ENCODE data around the gene UBTF.
"Not testable (repeated sequence)": the region's sequence is repeated elsewhere in the genome, so short reads cannot be mapped to it uniquely, and the experiment has no call there.

The UBTF gene

DNA sequence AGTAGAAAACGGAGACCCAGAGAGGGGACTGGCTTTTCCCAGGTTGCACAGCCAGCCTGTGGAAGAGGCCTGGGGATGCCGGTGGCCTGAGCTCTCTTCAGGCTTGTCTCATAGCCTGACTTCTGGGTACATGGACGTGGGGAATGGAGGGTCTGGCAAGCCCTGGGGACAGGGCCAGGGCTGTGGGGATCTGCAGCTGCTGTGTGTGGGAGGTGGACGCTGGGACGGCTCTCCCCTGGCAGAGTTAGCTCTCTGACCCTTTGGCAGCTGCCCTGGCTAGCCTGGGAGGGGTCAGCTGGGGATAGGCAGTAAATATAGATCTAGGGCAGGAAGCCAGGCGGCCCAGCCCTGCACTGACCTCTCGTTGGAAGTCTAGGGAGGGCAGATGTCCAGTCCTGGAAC lies 28.0 kb upstream of the UBTF start:
- DNase-seq = no peak

DNA sequence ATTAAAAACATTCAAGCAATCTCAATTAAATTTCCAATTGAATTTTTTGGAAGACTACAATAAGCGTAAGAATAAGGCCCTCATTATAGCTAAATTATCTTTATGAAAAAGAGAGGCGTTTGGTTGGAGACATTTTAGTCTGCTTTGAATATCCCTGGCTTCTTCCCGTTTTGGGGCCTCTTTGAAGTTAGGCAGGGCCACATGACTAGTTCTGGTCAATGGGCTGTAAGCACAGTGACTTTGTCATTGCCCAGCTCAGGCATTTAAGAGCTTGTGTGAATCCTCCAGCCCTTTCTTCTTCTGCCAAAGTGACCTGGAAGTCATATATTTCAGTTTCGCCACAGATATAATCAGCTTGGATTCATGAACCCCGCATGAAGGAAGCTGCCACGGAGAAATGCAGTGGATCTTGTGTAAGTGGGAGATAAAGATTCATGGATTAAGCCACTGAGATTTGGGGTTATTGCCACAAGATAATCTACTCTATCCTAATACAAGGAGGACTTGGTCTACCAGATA lies 21.7 kb upstream of the UBTF start:
- DNase-seq = no peak

DNA sequence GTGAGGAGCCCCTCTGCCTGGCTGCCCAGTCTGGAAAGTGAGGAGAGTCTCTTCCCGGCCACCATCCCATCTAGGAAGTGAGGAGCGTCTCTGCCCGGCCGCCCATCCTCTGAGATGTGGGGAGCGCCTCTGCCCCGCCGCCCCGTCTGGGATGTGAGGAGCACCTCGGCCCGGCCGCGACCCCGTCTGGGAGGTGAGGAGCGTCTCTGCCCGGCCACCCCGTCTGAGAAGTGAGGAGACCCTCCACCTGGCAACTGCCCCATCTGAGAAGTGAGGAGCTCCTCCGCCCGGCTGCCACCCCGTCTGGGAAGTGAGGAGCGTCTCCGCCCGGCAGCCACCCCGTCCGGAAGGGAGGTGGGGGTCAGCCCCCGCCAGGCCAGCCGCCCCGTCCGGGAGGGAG lies 18.4 kb upstream of the UBTF start:
- not testable (repeated sequence) for DNase-seq

DNA sequence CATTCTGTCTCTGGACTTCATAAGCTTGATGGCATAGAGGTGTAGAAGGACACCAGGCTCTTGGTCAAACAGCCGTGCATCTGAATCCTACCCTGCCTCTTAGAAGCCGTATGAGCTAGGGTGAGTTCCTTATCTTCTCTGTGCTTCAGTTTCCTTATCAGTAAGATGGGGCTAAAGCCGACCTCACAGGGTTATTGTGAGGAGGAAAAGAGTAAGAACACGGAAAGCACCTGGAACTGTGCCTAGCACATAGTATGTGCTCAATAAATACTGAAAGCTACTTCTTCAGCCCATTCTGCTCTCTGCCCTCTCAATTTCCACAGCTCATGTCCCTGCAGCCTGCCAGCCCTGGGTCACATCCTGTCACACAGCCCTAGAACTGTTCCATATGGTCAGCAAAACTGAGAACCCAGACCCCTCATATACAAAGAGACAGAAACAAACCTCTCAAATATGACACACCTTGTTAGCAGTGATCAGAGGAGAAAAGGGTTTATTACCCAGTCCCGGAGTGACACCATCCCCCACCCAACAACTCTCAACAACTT lies 17.0 kb upstream of the UBTF start:
- no peak for DNase-seq

DNA sequence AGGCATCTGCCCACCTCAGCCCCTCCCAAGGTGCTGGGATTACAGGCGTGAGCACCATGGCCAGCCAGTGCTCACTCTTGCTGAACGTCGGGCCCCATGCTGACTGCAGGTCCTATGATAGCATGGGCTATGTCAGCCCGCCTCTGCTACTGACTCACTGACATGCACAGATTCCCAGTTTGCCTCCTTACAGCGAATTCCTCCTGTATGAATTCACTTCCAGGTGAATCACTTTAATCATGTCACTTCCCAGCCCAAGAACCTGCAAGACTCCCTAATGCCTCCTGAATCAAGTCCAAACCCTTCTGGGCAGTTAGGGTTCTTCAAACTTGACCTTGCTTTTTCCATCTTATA lies 16.1 kb upstream of the UBTF start:
- no peak for DNase-seq

DNA sequence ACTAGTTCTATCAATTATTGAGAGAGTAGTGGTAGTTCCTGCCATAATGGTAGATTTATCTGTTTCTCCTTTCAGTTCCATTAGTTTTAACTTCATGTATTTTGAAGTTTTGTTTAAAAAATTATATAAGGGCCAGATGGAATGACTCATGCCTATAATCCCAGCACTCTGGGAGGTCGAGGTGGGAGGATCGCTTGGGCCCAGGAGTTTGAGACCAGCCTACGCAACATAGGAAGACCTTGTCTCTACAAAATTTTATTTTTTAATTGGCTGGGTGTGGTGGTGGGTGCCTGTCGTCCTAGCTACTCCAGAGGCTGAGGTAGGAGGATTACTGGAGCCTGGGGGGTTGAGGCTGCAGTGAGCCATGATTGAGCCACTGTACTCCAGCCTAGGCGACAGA lies 14.1 kb upstream of the UBTF start:
- DNase-seq = no peak

DNA sequence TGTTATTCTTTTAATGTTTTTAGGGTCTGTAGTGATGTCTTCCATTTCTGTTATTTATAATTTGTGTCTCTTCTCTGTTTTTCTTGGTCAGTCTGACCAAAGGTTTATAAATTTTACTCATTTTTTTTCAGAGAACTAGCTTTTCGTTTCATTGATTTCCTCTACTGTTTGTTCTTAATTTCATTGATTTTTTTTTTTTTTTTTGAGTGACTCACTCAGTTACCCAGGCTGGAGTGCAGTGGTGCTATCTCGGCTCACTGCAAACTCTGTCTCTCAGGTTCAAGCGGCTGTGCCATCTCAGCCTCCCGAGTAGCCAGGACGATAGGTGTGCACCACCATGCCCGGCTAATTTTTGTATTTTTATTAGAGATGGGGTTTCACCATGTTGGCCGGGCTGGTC lies 12.6 kb upstream of the UBTF start:
- DNase-seq = no peak

DNA sequence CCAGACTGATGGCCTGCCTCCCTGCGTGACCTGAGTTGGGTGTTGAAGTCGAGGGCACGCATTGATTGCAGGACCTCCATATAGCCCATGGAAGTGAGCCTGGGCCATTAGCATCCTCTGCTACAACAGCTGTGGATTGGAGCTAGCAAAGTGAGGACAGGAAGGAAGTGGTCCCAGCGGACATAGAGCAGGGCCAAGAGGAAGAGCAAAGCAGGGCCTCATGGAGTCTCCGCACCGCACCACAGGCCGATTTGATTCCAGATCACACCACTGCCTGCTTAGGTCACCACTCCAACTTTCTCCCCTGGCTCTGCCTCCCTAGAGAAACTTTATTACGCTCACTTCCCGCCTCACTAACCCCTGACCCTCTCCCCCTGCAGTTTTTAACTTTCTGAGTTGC lies 10.7 kb upstream of the UBTF start:
- DNase-seq = no peak

DNA sequence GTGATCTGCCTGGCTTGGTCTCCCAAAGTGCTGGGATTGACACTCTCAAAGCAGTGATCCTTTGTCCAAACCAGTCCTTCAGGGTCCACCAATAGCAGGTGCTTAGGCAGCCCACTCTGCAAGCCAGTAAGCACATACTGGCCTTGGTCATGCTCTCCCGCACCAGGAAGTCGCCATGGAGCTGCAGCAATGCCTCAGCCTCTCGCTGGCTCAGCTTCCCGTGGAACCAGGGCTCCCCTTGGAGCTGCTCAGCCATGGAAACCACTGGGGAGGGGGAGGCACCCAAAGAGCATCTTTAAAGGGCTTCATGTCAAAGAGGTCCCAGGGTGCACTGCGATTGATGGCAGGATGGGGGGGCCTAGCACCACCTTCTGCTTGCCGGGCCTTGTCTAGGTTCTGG lies 9.6 kb upstream of the UBTF start:
- no peak for DNase-seq

DNA sequence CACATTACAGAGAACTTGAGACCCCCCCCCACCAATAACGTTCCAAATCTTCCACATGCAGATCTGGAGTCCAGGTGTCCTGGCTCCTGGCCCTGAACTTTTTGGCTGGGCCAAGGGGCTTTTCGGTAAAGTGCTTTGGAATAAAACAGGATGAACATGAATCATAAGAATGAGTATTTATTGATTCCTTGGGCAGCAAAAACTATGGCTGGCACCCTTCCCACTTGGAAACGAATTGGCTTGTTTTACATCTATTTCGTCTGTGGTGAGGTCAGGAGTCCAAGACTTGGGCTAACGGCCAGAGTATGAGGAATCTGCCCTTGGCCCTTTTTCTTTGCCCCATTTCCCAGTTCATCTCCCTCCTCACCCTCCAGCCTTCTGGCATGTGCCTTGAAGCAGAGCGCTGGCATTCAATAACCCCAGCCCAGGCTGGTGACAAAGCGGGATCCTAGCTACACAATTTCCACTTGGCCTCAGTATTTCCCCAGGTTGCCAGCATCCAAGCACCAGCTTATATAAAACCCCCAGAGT lies 4.1 kb upstream of the UBTF start:
- DNase-seq = no peak

DNA sequence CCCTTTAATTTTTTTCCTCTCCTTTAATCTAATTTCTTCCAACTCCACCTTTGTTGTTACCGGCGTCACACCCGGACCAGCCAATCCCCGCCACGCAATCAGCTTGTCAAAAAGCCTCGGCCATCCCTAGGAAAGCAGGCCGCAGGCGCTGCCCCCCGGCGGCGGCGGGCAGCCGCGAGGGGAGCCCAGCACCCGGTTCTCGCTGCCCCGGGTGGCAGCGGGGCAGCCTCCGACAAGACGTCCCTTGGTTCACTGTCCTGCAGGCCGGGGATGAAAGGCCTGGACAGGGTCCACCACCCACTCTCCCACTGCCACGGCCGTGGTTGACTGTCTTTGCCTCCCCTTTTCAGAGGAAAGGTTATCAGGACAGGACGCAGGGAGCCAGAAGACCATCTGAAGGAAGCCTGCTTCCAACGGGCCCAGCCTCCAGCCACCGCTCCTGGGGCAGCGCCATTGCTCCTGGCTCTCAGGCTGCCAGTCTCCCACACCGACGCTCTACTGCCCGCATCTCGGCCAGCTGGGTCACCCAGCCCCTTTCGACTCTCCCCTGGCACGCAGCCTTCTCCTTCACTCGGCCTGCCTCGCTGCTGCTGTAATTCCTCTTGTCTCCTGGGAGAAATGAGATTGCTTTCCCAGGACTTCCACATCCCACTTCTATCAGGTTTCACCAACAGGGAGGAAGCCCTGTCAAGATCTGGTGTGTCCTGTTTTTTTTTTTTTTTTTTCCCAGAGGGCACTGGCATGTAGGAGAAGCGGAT lies 2.8 kb upstream of the UBTF start:
- DNase-seq = peak; percentile 66

DNA sequence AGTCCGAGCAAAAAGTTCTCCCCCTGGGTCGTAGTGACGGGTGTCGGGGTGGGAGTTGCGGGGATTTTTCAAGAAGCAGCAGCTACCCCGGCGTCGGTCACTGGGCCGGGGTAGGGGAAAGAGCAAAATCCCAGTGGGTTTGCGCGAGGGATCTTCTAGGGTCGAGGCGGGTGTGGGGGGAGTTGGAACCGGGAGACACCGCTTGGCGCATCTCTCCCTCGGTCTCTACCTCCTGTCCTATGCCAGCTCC lies 2.3 kb upstream of the UBTF start:
- no peak for DNase-seq

DNA sequence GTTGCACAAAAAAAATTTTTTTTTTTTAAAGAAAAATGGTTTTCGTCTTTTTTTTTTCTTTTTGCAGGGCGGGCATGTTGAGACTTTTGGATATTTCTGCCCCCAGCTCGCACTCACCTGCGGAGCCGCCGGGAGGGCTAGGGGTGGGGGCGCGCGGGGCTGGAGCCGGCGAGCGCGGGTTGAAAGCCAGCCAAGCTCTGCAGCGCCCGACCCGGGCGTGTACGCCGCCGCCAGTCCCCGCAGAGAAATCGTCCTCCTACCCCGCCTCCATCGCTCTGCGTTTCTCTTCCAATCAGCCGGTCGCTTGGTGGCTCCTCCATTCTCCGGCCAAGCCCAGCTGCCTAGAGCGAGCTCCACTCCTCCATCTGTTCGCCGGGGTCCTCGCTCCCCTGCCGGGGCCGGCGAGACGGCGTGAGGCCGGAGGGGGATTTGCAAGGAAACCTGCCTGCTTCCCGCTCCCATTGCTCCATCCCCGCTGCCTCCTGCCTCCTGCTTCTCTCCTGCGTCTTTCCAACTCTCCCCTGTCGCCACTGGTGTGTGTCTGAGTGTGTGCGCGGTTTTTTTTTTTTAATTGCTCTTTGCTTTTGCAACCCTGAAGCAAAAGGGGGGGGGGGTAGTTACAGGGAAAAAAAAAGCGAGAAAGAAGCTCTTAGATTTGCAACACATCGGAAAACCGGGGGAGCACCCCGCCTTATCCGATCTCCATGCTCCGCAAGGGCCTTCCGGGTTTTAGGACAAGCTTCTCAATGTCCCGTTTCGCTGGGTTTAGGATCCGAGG lies 1.8 kb upstream of the UBTF start:
- DNase-seq = peak; percentile 73

DNA sequence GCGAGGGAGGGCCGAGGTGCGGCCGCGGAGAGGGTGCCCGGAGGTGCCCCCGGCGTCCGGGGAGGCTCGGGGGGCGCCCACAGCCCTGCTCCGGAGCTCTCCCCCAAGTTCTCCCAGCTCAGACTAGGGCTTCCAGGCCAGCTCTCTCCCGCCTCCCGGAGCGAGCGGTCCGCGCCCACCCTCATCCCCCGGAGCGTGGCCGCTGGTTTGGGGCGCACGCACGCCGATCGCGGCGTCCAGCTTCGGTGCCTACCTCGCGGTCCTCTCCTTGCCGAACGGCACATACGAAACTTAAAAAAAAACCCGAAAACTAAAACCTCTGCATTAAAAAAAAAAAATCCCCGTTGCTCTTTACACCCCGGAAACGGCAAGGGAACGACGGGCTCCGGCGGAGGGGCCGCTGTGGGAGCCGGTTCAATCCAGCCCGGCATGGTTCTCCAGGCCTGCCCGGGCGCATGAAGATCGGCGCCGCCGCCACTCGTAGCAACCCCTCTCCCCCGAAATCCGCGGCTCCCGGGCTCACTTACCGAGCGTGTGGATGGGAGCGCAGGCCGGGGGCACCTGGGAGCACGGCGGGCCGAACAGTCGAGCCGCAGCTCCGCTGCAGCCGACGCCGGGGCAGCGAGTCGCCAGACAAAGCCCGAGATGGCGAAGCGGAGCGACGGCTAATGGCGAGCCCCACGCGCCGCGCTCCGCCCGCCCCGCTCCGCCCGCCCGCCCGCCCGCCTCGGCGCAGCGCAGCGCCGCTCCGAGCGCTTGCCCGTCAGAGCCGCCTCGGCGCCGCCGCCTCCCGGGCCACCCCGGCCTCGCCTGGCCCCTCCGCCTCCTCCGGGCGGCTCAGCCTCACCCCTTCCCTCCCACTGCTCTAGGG lies 973 bp upstream of the UBTF start:
- DNase-seq = peak; percentile 63

DNA sequence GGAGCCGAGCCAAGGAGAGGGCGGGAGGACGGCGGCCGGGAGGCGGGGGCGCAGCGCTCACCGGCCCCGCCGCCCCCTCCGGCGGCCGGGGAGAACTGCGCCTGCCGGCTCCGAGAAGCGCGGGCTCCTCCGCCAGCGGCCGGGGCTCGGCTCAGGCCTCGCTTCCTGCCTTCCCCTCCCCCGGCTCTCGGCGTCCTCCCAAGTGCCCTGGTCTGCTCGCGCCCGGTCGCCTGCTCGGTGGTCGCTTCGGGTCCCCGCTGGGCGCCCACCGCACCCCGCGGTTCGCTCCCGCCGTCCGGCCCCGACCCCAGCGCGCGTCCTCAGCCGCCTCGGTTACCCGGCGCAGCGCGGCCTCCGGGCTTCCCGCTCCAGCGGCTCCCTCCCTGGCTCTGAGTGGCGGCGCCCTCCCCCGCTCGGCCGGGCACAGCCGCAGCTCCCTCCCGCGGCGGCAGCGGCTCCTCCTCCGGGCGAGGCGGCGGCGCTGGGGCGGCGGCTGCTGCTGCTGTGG lies 313 bp downstream of the UBTF start:
- peak; percentile 75 for DNase-seq

DNA sequence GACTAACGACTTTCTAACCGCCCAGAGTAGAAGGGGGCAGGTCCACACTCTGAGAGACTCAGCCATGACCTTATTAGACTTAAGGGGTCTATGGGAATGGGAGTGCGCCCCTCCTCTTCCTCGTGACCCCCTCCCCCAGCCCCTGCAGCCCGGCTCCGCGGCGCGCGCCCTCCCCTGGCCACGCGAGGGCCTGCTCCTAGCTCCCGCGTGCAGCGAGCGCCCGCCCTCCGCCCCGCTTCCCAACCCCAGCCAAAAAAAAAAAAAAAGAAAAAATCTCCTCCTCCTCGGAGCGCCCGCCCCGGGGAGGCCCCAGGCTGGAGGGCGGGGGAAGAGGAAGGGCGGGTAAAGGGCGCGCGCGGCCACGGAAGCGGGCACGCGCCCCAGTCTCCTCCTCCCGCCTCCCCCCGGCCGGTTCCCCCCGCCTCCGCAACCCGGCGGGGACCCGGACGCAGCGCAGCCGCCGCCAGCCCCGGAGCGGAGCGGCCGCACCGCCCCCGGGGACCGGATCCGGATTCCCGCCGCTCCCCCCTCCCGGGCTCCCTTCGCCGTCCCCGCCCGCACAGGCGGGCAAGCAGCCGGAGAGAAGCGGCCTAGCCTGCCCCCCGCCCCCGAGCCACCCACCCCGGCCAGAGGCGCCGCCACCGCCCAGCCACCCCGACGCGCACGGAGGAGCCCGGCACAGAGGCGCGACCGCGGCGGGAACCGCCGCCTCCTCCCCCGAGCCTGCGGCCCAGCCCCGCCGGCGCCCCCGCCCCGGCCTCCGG lies 949 bp downstream of the UBTF start:
- DNase-seq = peak; percentile 86

DNA sequence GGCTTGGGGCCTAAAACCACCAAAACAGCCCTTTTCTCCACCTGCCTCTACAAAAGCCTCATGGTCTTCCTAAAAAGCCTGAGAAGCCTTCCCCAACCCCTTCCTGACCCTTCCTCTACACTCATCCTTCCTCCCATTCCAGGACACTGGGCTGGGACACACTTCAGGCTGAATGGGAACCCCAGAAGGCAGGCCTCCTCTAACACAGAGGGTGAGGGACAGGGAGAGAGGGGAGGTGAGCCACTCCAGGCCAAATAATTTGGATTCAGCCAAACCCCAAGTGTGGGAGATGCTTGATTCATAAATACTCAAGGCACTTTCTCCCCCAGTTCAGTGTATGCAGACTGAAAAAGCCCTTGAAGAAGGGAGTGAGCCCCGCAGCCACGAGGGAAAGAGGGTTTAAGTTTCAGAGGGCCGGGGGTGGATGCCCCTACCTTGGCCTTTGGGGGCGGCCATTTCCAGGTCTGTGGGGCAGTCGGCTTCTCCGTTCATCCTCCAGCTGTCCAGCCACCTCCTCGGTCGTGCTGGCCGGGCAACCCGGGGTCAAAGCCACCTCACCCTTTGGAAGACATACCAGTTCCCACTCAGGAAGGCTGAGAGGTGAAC lies 1.6 kb downstream of the UBTF start:
- no peak for DNase-seq

DNA sequence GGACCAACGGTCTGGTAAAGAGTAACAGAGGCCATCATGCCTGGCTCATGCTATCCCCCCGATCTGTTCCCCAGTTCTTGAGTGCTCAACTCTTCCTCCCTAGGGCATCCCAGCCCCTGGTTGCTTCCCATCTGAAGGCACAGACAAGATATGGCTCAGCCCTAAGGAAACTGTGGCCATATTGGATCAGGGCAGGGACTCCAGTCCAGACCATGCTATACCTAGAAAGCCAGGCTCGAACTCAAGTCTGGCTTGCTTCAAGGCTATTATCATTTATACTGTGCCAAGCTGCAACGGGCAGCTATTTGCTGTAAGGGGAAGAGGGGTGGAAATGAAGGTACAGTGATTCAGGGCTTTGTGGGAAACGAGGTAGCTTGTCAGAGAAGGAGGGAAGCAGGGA lies 2.8 kb downstream of the UBTF start:
- no peak for DNase-seq

DNA sequence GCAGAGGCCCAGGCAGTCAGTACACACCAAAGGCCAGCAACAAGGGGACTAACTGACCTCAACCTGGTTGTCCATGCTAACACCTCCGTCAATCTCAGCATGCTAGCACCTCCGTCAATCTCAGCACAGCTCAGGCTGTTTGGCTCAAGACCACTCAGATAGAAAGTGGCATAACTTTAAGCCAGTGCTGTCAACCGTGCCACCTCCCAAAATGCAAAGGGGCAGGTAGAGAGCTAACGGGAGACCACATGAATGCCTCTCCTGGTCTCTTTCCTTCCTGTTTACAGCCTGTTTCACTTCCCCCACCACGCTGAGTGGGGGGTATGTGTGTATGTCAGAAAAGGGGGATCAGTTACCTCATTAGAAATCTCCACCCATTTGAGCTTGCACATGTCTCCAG lies 3.3 kb downstream of the UBTF start:
- DNase-seq = peak; percentile 51

DNA sequence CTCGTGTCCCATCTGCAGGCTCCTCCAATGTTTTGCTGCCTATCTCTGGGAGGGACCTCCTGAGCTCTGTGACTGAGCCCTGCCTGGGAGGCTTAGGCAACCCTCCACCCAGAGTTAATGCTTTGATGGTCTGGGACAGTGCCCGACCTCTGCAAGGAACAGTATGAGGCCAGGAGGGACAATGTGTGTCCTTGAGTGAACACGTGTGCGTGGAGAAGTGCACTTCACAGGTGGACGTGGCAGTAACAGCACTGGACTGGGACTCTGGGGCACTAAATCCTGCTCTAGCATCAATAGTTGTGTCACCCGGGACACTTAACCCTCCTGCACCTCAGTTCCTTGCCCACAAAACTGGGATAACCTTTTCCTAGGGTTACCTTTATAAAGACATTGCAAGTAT lies 4.6 kb downstream of the UBTF start:
- no peak for DNase-seq

DNA sequence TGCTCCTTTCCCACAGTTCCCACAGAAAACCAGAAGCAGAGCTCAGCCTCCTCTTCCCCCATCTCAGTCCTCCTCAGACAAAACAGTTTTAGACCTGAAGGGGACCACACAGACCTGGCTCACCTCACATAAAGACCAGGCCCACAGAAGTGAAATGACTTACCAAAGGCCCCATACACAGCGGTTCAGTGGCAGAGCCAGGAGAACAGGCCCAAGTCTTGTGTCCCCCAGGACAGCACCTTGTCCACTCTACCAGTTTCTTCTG lies 5.3 kb downstream of the UBTF start:
- DNase-seq = no peak
